ENCODE data around the gene FZD7.
A peak's percentile ranks its signal among the peaks of the same experiment; 100 is the strongest.

Gene FZD7

GRCh38 chr2:202037086-202037485 is 3.4 kb downstream of the FZD7 start:
- DNase-seq (ENCODE audit: low spot score) = no peak

GRCh38 chr2:202038471-202039277 is 5.0 kb downstream of the FZD7 start:
- peak; percentile 75 for DNase-seq (ENCODE audit: low spot score)

- peak; percentile 11 for DNase-seq (ENCODE audit: low spot score)
Measured at GRCh38 chr2:202039278-202040078, 5.8 kb downstream of the FZD7 start.

GRCh38 chr2:202040079-202040844 is 6.6 kb downstream of the FZD7 start:
- DNase-seq (ENCODE audit: low spot score) = no peak

GRCh38 chr2:202042444-202042843 is 8.8 kb downstream of the FZD7 start:
- no peak for DNase-seq (ENCODE audit: low spot score)

- DNase-seq (ENCODE audit: low spot score) = no peak
Measured at GRCh38 chr2:202043475-202043874, 9.8 kb downstream of the FZD7 start.

GRCh38 chr2:202044777-202045176 is 11.1 kb downstream of the FZD7 start:
- no peak for DNase-seq (ENCODE audit: low spot score)

GRCh38 chr2:202046572-202046971 is 12.9 kb downstream of the FZD7 start:
- DNase-seq (ENCODE audit: low spot score) = no peak

- no peak for DNase-seq (ENCODE audit: low spot score)
Measured at GRCh38 chr2:202049092-202049728, 15.6 kb downstream of the FZD7 start.

- DNase-seq (ENCODE audit: low spot score) = no peak
Measured at GRCh38 chr2:202049840-202050239, 16.2 kb downstream of the FZD7 start.

GRCh38 chr2:202050652-202051051 is 17.0 kb downstream of the FZD7 start:
- DNase-seq (ENCODE audit: low spot score) = no peak

GRCh38 chr2:202051499-202052161 is 18.0 kb downstream of the FZD7 start:
- no peak for DNase-seq (ENCODE audit: low spot score)

- DNase-seq (ENCODE audit: low spot score) = no peak
Measured at GRCh38 chr2:202052235-202052634, 18.6 kb downstream of the FZD7 start.

GRCh38 chr2:202054679-202055078 is 21.0 kb downstream of the FZD7 start:
- DNase-seq (ENCODE audit: low spot score) = no peak

GRCh38 chr2:202056611-202057010 is 23.0 kb downstream of the FZD7 start:
- DNase-seq (ENCODE audit: low spot score) = no peak

- no peak for DNase-seq (ENCODE audit: low spot score)
Measured at GRCh38 chr2:202060218-202060617, 26.6 kb downstream of the FZD7 start.

GRCh38 chr2:202061695-202062094 is 28.0 kb downstream of the FZD7 start:
- no peak for DNase-seq (ENCODE audit: low spot score)

- DNase-seq (ENCODE audit: low spot score) = peak; percentile 20
Measured at GRCh38 chr2:202064171-202064880, 30.7 kb downstream of the FZD7 start.

GRCh38 chr2:202064881-202065230 is 31.2 kb downstream of the FZD7 start:
- DNase-seq (ENCODE audit: low spot score) = no peak

- no peak for DNase-seq (ENCODE audit: low spot score)
Measured at GRCh38 chr2:202065876-202066275, 32.2 kb downstream of the FZD7 start.

GRCh38 chr2:202066875-202067274 is 33.2 kb downstream of the FZD7 start:
- DNase-seq (ENCODE audit: low spot score) = no peak
